ENCODE measurements around the gene CLDN10. TPM values are rescaled to one million over a fixed set of nuclear protein-coding genes. Genes with fewer than 3 reads are reported as not detected.

The CLDN10 gene
- total RNA-seq, 1 donor from 2014 or later: 0.20 TPM

Other genes with a start within 250 kb of the CLDN10 start
- 0.79 and 1.1 TPM in 2 replicates for gene DZIP1, start 92.0 kb downstream of the CLDN10 start, total RNA-seq
- 43.8 and 68.1 TPM in 2 replicates for gene DNAJC3, start 124.4 kb downstream of the CLDN10 start, total RNA-seq

Data from lung microvascular endothelial cell (primary cell).